GM19438 (cell line): ENCODE data around the gene NME8.

Source experiments
- ATAC-seq: cut with Tn5 transposase; IDR thresholded peaks from one replicate; pipeline ENCODE4 v1.9.1; 2021; ENCODE audit warnings: low read depth; ENCODE audit not compliant: unreplicated experiment

NME8 gene

GRCh38 chr7:37899712-37900247 lies 51.4 kb downstream of the NME8 start:
- ATAC-seq, result peak; percentile 66

- no peak for ATAC-seq
Observed at GRCh38 chr7:37901236-37901827, 52.9 kb downstream of the NME8 start.

GRCh38 chr7:37901890-37902524 lies 53.6 kb downstream of the NME8 start:
- ATAC-seq, result no peak

- no peak for ATAC-seq
Observed at GRCh38 chr7:37908221-37908788, 59.9 kb downstream of the NME8 start.

GRCh38 chr7:37912756-37913155 lies 64.4 kb downstream of the NME8 start:
- ATAC-seq, result no peak

GRCh38 chr7:37915438-37915837 lies 67.0 kb downstream of the NME8 start:
- no peak for ATAC-seq

- ATAC-seq, result no peak
Observed at GRCh38 chr7:37916017-37916672, 67.7 kb downstream of the NME8 start.

- no peak for ATAC-seq
Observed at GRCh38 chr7:37916673-37917660, 68.6 kb downstream of the NME8 start, which contains the start of gene SFRP4. SFRP4 (minus strand) TSS chr7:37916817; CDS start chr7:37916537, 280 bp downstream.

GRCh38 chr7:37918526-37918925 lies 70.1 kb downstream of the NME8 start:
- ATAC-seq, result no peak

- ATAC-seq, result peak; percentile 44
Observed at GRCh38 chr7:37920305-37920848, 72.0 kb downstream of the NME8 start, which contains the start of gene EPDR1. EPDR1 (plus strand) TSS chr7:37920640; CDS start chr7:37920940, 300 bp downstream.

- ATAC-seq, result peak; percentile 67
Observed at GRCh38 chr7:37920849-37921805, 72.7 kb downstream of the NME8 start.

GRCh38 chr7:37921876-37922275 lies 73.5 kb downstream of the NME8 start:
- ATAC-seq, result no peak

GRCh38 chr7:37923996-37924395 lies 75.6 kb downstream of the NME8 start:
- ATAC-seq, result no peak

- no peak for ATAC-seq
Observed at GRCh38 chr7:37924491-37925041, 76.2 kb downstream of the NME8 start.

- ATAC-seq, result no peak
Observed at GRCh38 chr7:37925620-37926019, 77.2 kb downstream of the NME8 start.

GRCh38 chr7:37927773-37928444 lies 79.5 kb downstream of the NME8 start:
- ATAC-seq, result no peak

- no peak for ATAC-seq
Observed at GRCh38 chr7:37928878-37929277, 80.5 kb downstream of the NME8 start.
